Activated B cell treated with CpG ODN at 0.5 μM for 24 hours (primary cell): ENCODE results near the gene THOC6. TPM values are rescaled to one million over a fixed set of nuclear protein-coding genes. Genes with fewer than 3 reads are reported as not detected.

Experiments used
- ATAC-seq: fragments of 200-7000 bp; cut with Tn5 transposase; one replicate; pipeline ENCODE4 v1.10.0; 2021; ENCODE audit warnings: low read depth, mild to moderate bottlenecking, moderate library complexity
- CTCF ChIA-PET: fragments of 350-600 bp; sonication (Branson Sonifier 250); formaldehyde crosslinking; loops from one replicate; lab custom pipeline; 2021; ENCODE audit warnings: antibody characterized with exemption; lab: Charles Lee
- POLR2A ChIA-PET: fragments of 350-600 bp; sonication (Branson Sonifier 250); formaldehyde crosslinking; loops from one replicate; lab custom pipeline; 2021; ENCODE audit warnings: antibody characterized with exemption; lab: Charles Lee
- DNase-seq: peaks from one replicate; pipeline ENCODE4 v3.0.0; 2022
- H3K27ac Mint-ChIP-seq: one replicate; pipeline ENCODE4 v1.8.0; 2020; ENCODE audit warnings: mixed read lengths
- H3K27me3 Mint-ChIP-seq: one replicate; pipeline ENCODE4 v1.8.0; 2021; ENCODE audit warnings: mixed read lengths
- H3K36me3 Mint-ChIP-seq: one replicate; pipeline ENCODE4 v1.8.0; 2021; ENCODE audit warnings: low read depth, mixed read lengths
- H3K4me1 Mint-ChIP-seq: one replicate; pipeline ENCODE4 v1.8.0; 2021; ENCODE audit warnings: mixed read lengths
- H3K4me3 Mint-ChIP-seq: one replicate; pipeline ENCODE4 v1.8.0; 2020; ENCODE audit warnings: mild to moderate bottlenecking, mixed read lengths
- H3K9me3 Mint-ChIP-seq: one replicate; pipeline ENCODE4 v1.8.0; 2020; ENCODE audit warnings: mixed read lengths
- CTCF ChIP-seq: fragments of 200-600 bp; IDR thresholded peaks from one replicate; pipeline ENCODE4 v1.8.0; 2022; ENCODE audit warnings: antibody characterized with exemption, mild to moderate bottlenecking
- intact Hi-C: fragments of 100-400 bp; cut with micrococcal nuclease; formaldehyde crosslinking; loops from one replicate; pipeline ENCODE4 v1.15.1; 2024
- total RNA-seq: library from RNA; stranded (reverse); gene quantifications from 2 replicates; pipeline ENCODE4 v1.2.3, GENCODE V29; 2022

Gene THOC6
- total RNA-seq, 1 donor from 2014 or later: 45.8 TPM

- no peak for ATAC-seq
- H3K9me3 Mint-ChIP-seq: no peaks in the 10 kb centered on the region
- peaks cover 11% of the 10 kb centered on the region for H3K4me1 Mint-ChIP-seq
- no peak overlapping the region for H3K4me3 Mint-ChIP-seq
- no peak for TF ChIP-seq CTCF
- intact Hi-C loops: no loop called here
- no peak for DNase-seq
- H3K27me3 Mint-ChIP-seq: peaks cover 60% of the 10 kb centered on the region
- ChIA-PET POLR2A (no interaction called here), CTCF (interaction anchor here (9.0 kb wide), 1 partner anchor 95 kb away, joined by 87 read pairs; the partner anchor contains the start of gene ZNF213)
- no peak overlapping the region for H3K27ac Mint-ChIP-seq
- no peaks in the 10 kb centered on the region for H3K36me3 Mint-ChIP-seq
These were observed 11.6 kb downstream of the THOC6 start for GRCh38 chr16:3035289-3035971.

- ChIA-PET CTCF (interaction anchor here (9.0 kb wide), 1 partner anchor 95 kb away, joined by 87 read pairs; the partner anchor contains the start of gene ZNF213), POLR2A (no interaction called here)
- ATAC-seq (no peak), DNase-seq (no peak)
- TF ChIP-seq CTCF: no peak
- no peak overlapping the region for H3K27ac Mint-ChIP-seq
- H3K4me1 Mint-ChIP-seq: peaks cover 11% of the 10 kb centered on the region
- H3K9me3 Mint-ChIP-seq: no peaks in the 10 kb centered on the region
- peaks cover 62% of the 10 kb centered on the region for H3K27me3 Mint-ChIP-seq
- no peaks in the 10 kb centered on the region for H3K36me3 Mint-ChIP-seq
- intact Hi-C loops: no loop called here
- H3K4me3 Mint-ChIP-seq: peak overlapping the region; percentile 35
These were observed 12.3 kb downstream of the THOC6 start for GRCh38 chr16:3035972-3036725.

GRCh38 chr16:3036726-3037315, 13.0 kb downstream of the THOC6 start, which contains the start of gene BICDL2:
Gene BICDL2 (minus strand): TSS chr16:3036944. CDS start chr16:3035496, 1,448 bp downstream.
- no peak within 1 kb of the TSS for H3K27ac Mint-ChIP-seq
- no peaks in the 10 kb centered on the region for H3K36me3 Mint-ChIP-seq
- H3K4me1 Mint-ChIP-seq: peaks cover 10% of the 10 kb centered on the region
- no peaks in the 10 kb centered on the region for H3K9me3 Mint-ChIP-seq
- intact Hi-C loops: no loop called here
- POLR2A ChIA-PET: no interaction called here
- peaks cover 60% of the 10 kb centered on the region for H3K27me3 Mint-ChIP-seq
- no peak for TF ChIP-seq CTCF
- H3K4me3 Mint-ChIP-seq: peak within 1 kb of the TSS; percentile 35
- DNase-seq (no peak), ATAC-seq (no peak)
- CTCF ChIA-PET: interaction anchor here (0.6 kb wide), 1 partner anchor 8 kb away, joined by 3 read pairs; no protein-coding TSS in a partner anchor

GRCh38 chr16:3038256-3038655, 14.4 kb downstream of the THOC6 start:
- Mint-ChIP-seq H3K27ac (no peak overlapping the region), H3K9me3 (no peaks in the 10 kb centered on the region), H3K27me3 (peaks cover 56% of the 10 kb centered on the region), H3K4me3 (no peak overlapping the region), H3K36me3 (no peaks in the 10 kb centered on the region), H3K4me1 (peaks cover 10% of the 10 kb centered on the region)
- DNase-seq (no peak), ATAC-seq (no peak)
- CTCF ChIA-PET: no interaction called here
- POLR2A ChIA-PET: interaction anchor here (1.4 kb wide), 1 partner anchor 21 kb away, joined by 4 read pairs; no protein-coding TSS in a partner anchor
- no peak for TF ChIP-seq CTCF
- intact Hi-C loops: no loop called here
